HG03575 (cell line): ENCODE measurements around the gene RHD.
"Not testable (repeated sequence)": the region's sequence is repeated elsewhere in the genome, so short reads cannot be mapped to it uniquely, and the experiment has no call there.

Experiments used
- ATAC-seq: cut with Tn5 transposase; IDR thresholded peaks from one replicate; pipeline ENCODE4 v1.9.1; 2021; ENCODE audit not compliant: unreplicated experiment, insufficient number of reproducible peaks, low FRiP score; ENCODE audit errors: extremely low read depth

The RHD gene

GRCh38 chr1:25272238-25272637, at the start of gene RHD:
Gene RHD, plus strand, starts transcription at chr1:25272509. Its CDS starts 39 bp downstream, at chr1:25272548.
- not testable (repeated sequence) for ATAC-seq

DNA sequence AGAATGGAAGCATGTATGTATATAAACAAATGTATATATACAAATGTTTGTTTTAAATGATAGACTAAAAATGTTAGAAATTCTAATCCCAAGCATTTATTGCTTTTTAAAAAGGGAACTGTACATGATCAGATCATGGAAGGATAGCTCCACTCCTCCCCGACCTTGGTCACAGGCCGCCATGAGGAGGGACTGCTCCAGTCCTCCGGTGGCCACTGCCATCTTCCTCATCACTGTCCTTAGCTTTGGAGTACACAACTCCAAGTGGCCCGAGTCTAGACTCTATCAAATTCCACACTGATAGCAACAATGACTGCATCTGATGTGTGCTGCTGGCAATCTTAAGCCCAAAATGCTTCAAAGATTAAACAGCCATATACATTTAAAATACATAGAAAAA, 49.7 kb upstream of the RHD start:
- no peak for ATAC-seq

DNA sequence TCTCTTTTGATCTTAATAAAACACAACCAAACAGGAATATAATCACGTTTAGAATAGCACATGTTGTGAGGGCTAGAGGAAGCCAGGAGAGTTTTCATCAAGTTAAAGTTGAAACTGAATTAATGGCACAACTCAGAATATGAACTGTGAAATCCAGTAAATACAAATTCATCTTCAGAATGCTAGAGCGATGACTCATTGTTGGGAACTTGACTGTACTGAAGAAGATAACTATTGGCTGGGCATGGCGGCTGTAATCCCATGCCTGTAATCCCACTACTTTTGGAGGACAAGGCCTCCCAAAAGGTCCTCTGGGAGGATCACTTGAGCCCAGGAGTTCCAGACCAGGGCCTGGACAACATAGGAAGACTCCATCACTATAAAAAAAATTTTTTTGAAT, 48.8 kb upstream of the RHD start:
- ATAC-seq, result no peak

GRCh38 chr1:25232027-25232865, 40.1 kb upstream of the RHD start, which contains the start of gene SYF2:
Gene SYF2, minus strand, starts transcription at chr1:25232502. Its CDS starts 35 bp downstream, at chr1:25232467.
- peak; percentile 42 for ATAC-seq

GRCh38 chr1:25232866-25233784, 39.2 kb upstream of the RHD start:
- no peak for ATAC-seq

GRCh38 chr1:25235411-25235810, 36.9 kb upstream of the RHD start:
- ATAC-seq, result not testable (repeated sequence)

GRCh38 chr1:25236261-25236660, 36.0 kb upstream of the RHD start:
- not testable (repeated sequence) for ATAC-seq

GRCh38 chr1:25238046-25238445, 34.3 kb upstream of the RHD start:
- ATAC-seq, result no peak

- peak; percentile 26 for ATAC-seq
These were observed 32.4 kb upstream of the RHD start for GRCh38 chr1:25239681-25240541.

- ATAC-seq, result no peak
These were observed 28.4 kb upstream of the RHD start for GRCh38 chr1:25243907-25244306.

GRCh38 chr1:25245393-25245792, 26.9 kb upstream of the RHD start:
- ATAC-seq, result no peak

- no peak for ATAC-seq
These were observed 26.3 kb upstream of the RHD start for GRCh38 chr1:25245809-25246599.

DNA sequence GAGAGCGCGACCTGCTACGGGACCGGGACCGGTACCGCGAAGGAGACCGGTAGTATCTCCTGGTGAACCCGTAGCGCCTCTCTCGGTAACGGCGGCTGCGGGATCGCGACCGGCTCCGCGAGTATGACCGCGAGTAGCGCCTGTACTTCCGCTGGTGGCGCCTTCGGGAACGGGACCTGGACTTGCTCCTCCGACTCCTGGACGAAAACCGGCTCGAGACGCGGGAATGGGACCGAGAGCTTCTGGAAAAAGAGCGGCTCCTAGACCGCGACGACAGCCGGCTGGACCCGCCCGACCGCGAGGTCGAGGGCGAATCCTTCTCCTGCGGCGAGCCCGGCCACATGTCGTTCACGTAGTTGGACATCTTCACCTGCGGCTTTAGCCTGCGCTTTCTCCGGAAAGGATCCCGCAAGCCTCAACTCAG, 25.7 kb upstream of the RHD start:
- ATAC-seq, result no peak

GRCh38 chr1:25247024-25247828, 25.1 kb upstream of the RHD start, which contains the start of gene RSRP1:
Gene RSRP1, minus strand, starts transcription at chr1:25247454. Its CDS starts 491 bp downstream, at chr1:25246963.
- no peak for ATAC-seq

DNA sequence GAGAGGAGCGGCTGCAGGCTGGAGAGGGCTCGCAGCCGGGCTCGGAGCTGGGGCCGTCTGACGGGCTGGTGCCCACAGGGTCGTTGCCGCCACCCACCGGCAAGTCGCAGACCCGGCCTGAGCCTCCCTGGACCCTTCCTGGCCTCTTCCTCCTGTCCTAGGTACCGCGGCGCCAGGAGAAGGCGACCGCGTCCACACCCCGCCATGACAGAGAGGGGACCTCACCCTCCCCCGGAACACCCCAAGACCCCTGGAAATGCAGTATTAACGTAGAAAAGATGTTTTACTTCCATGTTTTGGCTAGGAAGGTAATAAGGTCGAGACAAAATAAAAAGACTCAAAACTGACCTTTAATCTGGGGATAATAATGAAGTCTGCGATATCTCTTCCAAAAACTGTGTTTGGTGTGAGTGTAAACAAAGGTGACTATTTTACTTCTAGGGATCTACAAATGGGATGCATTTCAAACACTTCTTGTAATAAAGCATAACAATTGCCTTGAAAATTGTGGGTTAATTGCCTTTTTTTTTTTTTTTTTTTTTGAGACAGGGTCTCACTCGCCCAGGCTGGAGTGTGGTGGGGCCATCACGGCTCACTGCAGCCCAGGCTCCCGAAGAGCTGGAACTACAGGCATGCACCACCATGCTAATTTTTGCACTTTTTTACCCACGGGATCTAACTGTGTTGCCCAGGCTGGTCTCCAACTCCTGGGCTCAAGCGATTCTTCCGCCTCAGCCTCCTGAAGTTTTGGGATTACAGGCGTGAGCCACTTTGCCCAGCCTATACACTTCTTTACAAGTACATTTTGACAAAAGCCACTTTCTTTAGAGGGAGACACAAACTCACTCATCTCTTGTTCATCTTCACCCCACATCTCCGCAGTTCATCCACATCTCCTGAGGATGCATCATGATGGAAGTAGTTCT, 24.2 kb upstream of the RHD start:
- no peak for ATAC-seq

- no peak for ATAC-seq
These were observed 18.4 kb upstream of the RHD start for GRCh38 chr1:25253911-25254310.
